WTC11 (cell line): ENCODE results near the gene VEGFB.

Source experiments
- CTCF ChIP-seq: fragments of 200-600 bp; IDR thresholded peaks from 2 replicates; pipeline ENCODE4 v1.8.0; 2022; ENCODE audit warnings: antibody characterized with exemption
- FOXK1 ChIP-seq: sonication (generic); formaldehyde crosslinking; IDR thresholded peaks from 2 replicates; pipeline ENCODE4 v1.8.0; 2022; ENCODE audit warnings: mild to moderate bottlenecking, moderate library complexity, missing genetic modification reagents
- FOXP1 ChIP-seq: sonication (generic); formaldehyde crosslinking; IDR thresholded peaks from 2 replicates; pipeline ENCODE4 v1.8.0; 2022; ENCODE audit warnings: missing genetic modification reagents, mild to moderate bottlenecking, moderate library complexity, borderline replicate concordance
- GTF2I ChIP-seq: fragments of 250-450 bp; sonication (Bioruptor Pico); conservative IDR thresholded peaks from 2 replicates; pipeline ENCODE4 v1.4.0; 2021; ENCODE audit warnings: mild to moderate bottlenecking
- TF ChIP-seq, protein P1 (sequence below): sonication (generic); formaldehyde crosslinking; IDR thresholded peaks from 2 replicates; pipeline ENCODE4 v1.8.1; 2022; ENCODE audit warnings: low read depth, mild to moderate bottlenecking, moderate library complexity, missing genetic modification reagents, borderline replicate concordance

GRCh38 chr11:64203421-64204079, 30.8 kb upstream of the VEGFB start:
- TF ChIP-seq CTCF (no peak), FOXK1 (CRISPR knock-in tag) (no peak), GTF2I (no peak), FOXP1 (CRISPR knock-in tag) (no peak)
- TF ChIP-seq, protein P1, sequence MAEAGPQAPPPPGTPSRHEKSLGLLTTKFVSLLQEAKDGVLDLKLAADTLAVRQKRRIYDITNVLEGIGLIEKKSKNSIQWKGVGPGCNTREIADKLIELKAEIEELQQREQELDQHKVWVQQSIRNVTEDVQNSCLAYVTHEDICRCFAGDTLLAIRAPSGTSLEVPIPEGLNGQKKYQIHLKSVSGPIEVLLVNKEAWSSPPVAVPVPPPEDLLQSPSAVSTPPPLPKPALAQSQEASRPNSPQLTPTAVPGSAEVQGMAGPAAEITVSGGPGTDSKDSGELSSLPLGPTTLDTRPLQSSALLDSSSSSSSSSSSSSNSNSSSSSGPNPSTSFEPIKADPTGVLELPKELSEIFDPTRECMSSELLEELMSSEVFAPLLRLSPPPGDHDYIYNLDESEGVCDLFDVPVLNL (CRISPR knock-in tag) = no peak
